Measurements from ENCODE around the gene TSPAN15. TPM values are rescaled to one million over a fixed set of nuclear protein-coding genes. Genes with fewer than 3 reads are reported as not detected.
A peak's percentile ranks its signal among the peaks of the same experiment; 100 is the strongest.

The TSPAN15 gene
- total RNA-seq, 1 donor from 2014 or later: 11.8 TPM

- ATAC-seq: no peak
- intact Hi-C loops (cut with DNase I): loop anchor here (5.0 kb wide), 2 partner anchors 177 to 223 kb away; no protein-coding TSS in a partner anchor
- no peak for DNase-seq (ENCODE audit: missing footprints)
These were observed 36.9 kb upstream of the TSPAN15 start for GRCh38 chr10:69414036-69415018.

- no peak for DNase-seq (ENCODE audit: missing footprints)
- intact Hi-C loops (cut with DNase I): no loop called here
- ATAC-seq: no peak
These were observed 36.2 kb upstream of the TSPAN15 start for GRCh38 chr10:69415049-69415448.

GRCh38 chr10:69415951-69416350 is 35.3 kb upstream of the TSPAN15 start:
- intact Hi-C loops (cut with DNase I): no loop called here
- no peak for DNase-seq (ENCODE audit: missing footprints)
- ATAC-seq: no peak

GRCh38 chr10:69416695-69417094 is 34.6 kb upstream of the TSPAN15 start, which contains the start of gene TACR2:
TSS of gene TACR2 (minus strand) at chr10:69416918. CDS start at chr10:69416323, 595 bp downstream.
- ATAC-seq (no peak), DNase-seq (ENCODE audit: missing footprints) (no peak)
- intact Hi-C loops (cut with DNase I): no loop called here

- DNase-seq (ENCODE audit: missing footprints) (no peak), ATAC-seq (no peak)
- intact Hi-C loops (cut with DNase I): no loop called here
These were observed 33.7 kb upstream of the TSPAN15 start for GRCh38 chr10:69417542-69417941.

GRCh38 chr10:69418052-69418752 is 33.1 kb upstream of the TSPAN15 start:
- DNase-seq (ENCODE audit: missing footprints) (no peak), ATAC-seq (no peak)
- intact Hi-C loops (cut with DNase I): no loop called here

GRCh38 chr10:69419096-69419743 is 32.0 kb upstream of the TSPAN15 start:
- ATAC-seq: no peak
- intact Hi-C loops (cut with DNase I): no loop called here
- DNase-seq (ENCODE audit: missing footprints): no peak

- DNase-seq (ENCODE audit: missing footprints) (no peak), ATAC-seq (no peak)
- intact Hi-C loops (cut with DNase I): no loop called here
These were observed 31.5 kb upstream of the TSPAN15 start for GRCh38 chr10:69419744-69420126.

GRCh38 chr10:69421611-69422308 is 29.5 kb upstream of the TSPAN15 start:
- ATAC-seq (peak; percentile 93), DNase-seq (ENCODE audit: missing footprints) (peak; percentile 86)
- intact Hi-C loops (cut with DNase I): no loop called here

GRCh38 chr10:69422676-69423075 is 28.6 kb upstream of the TSPAN15 start:
- intact Hi-C loops (cut with DNase I): no loop called here
- DNase-seq (ENCODE audit: missing footprints) (no peak), ATAC-seq (no peak)

GRCh38 chr10:69425041-69425440 is 26.2 kb upstream of the TSPAN15 start:
- DNase-seq (ENCODE audit: missing footprints) (no peak), ATAC-seq (no peak)
- intact Hi-C loops (cut with DNase I): loop anchor here (5.0 kb wide), 1 partner anchor 217 kb away; no protein-coding TSS in a partner anchor

- intact Hi-C loops (cut with DNase I): loop anchor here (5.0 kb wide), 1 partner anchor 217 kb away; no protein-coding TSS in a partner anchor
- ATAC-seq (no peak), DNase-seq (ENCODE audit: missing footprints) (no peak)
These were observed 25.6 kb upstream of the TSPAN15 start for GRCh38 chr10:69425511-69426298.

- intact Hi-C loops (cut with DNase I): loop anchor here (5.0 kb wide), 1 partner anchor 216 kb away; no protein-coding TSS in a partner anchor
- ATAC-seq (no peak), DNase-seq (ENCODE audit: missing footprints) (no peak)
These were observed 24.9 kb upstream of the TSPAN15 start for GRCh38 chr10:69426376-69426727.

- intact Hi-C loops (cut with DNase I): loop anchor here (5.0 kb wide), 1 partner anchor 214 kb away; no protein-coding TSS in a partner anchor
- no peak for ATAC-seq
- no peak for DNase-seq (ENCODE audit: missing footprints)
These were observed 23.1 kb upstream of the TSPAN15 start for GRCh38 chr10:69428165-69428564.

GRCh38 chr10:69434169-69434568 is 17.1 kb upstream of the TSPAN15 start:
- DNase-seq (ENCODE audit: missing footprints) (no peak), ATAC-seq (no peak)
- intact Hi-C loops (cut with DNase I): no loop called here

GRCh38 chr10:69434926-69435325 is 16.3 kb upstream of the TSPAN15 start:
- no peak for ATAC-seq
- intact Hi-C loops (cut with DNase I): loop anchor here (5.0 kb wide), 1 partner anchor 47 kb away; no protein-coding TSS in a partner anchor

GRCh38 chr10:69435966-69436520 is 15.2 kb upstream of the TSPAN15 start:
- ATAC-seq: no peak
- intact Hi-C loops (cut with DNase I): loop anchor here (5.0 kb wide), 1 partner anchor 46 kb away; no protein-coding TSS in a partner anchor

More at GRCh38 chr10:69434926-69435325, 16.3 kb upstream of the TSPAN15 start:
- DNase-seq (ENCODE audit: missing footprints): no peak

More at GRCh38 chr10:69435966-69436520, 15.2 kb upstream of the TSPAN15 start:
- no peak for DNase-seq (ENCODE audit: missing footprints)

Measured in Right ventricle myocardium inferior (tissue), 1 donor.